WERI-Rb-1 (cell line): Measurements from ENCODE around the gene ATP9A.

Source experiments
- DNase-seq: peaks from one replicate; pipeline ENCODE4 v3.0.0-alpha.2; 2020
- H3K27ac ChIP-seq: fragments of 250-450 bp; sonication (Bioruptor Pico); 2 replicates; pipeline ENCODE4 v1.5.1; 2020; ENCODE audit warnings: mild to moderate bottlenecking, moderate library complexity
- H3K27me3 ChIP-seq: fragments of 250-450 bp; sonication (Bioruptor Pico); 2 replicates; pipeline ENCODE4 v1.5.1; 2021; ENCODE audit warnings: mild to moderate bottlenecking, low read depth, moderate library complexity; ENCODE audit not compliant: insufficient read depth, severe bottlenecking
- H3K36me3 ChIP-seq: fragments of 250-450 bp; sonication (Bioruptor Pico); 2 replicates; pipeline ENCODE4 v1.5.1; 2020; ENCODE audit warnings: mild to moderate bottlenecking, moderate library complexity
- H3K4me3 ChIP-seq: 2 replicates; pipeline ENCODE4 v1.5.1; 2011; ENCODE audit warnings: low read depth, mild to moderate bottlenecking, control low read depth, low read length
- H3K9me3 ChIP-seq: fragments of 250-450 bp; sonication (Bioruptor Pico); 2 replicates; pipeline ENCODE4 v1.5.1; 2021; ENCODE audit warnings: mild to moderate bottlenecking, moderate library complexity; ENCODE audit not compliant: severe bottlenecking
- CTCF ChIP-seq: IDR thresholded peaks from 2 replicates; pipeline ENCODE4 v1.5.1; 2011; ENCODE audit warnings: low read depth, mild to moderate bottlenecking, control low read depth, inconsistent platforms, low read length

Gene ATP9A

GRCh38 chr20:51635680-51636079, 132.5 kb downstream of the ATP9A start:
- H3K9me3 ChIP-seq: no peaks in the 10 kb centered on the region
- no peak for TF ChIP-seq CTCF
- no peaks in the 10 kb centered on the region for H3K27me3 ChIP-seq
- no peak overlapping the region for H3K4me3 ChIP-seq
- DNase-seq: no peak
- peaks cover 5% of the 10 kb centered on the region for H3K36me3 ChIP-seq
- H3K27ac ChIP-seq: no peak overlapping the region

DNA sequence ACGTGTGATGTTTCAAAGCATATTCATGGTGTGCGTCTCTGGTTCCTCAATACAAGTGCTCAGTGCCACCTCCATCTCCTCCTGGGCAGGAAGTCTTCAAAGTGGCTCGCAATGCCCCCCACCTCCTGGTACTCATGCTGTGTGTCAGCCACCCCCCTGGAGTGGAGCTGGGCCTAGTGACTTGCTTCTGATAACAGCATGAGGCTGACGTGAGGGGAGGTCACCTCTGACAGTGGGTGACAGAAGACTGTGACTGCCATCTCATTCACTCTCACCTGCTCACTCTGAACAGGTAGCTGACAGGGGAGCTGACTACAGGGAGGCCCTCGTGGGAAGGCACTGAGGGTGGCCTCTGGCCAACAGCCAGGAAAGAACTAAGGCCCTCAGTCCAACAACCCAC, 133.3 kb downstream of the ATP9A start:
- no peak overlapping the region for H3K27ac ChIP-seq
- peaks cover 5% of the 10 kb centered on the region for H3K36me3 ChIP-seq
- no peak for DNase-seq
- H3K9me3 ChIP-seq: no peaks in the 10 kb centered on the region
- no peak for TF ChIP-seq CTCF
- no peak overlapping the region for H3K4me3 ChIP-seq
- H3K27me3 ChIP-seq: no peaks in the 10 kb centered on the region

DNA sequence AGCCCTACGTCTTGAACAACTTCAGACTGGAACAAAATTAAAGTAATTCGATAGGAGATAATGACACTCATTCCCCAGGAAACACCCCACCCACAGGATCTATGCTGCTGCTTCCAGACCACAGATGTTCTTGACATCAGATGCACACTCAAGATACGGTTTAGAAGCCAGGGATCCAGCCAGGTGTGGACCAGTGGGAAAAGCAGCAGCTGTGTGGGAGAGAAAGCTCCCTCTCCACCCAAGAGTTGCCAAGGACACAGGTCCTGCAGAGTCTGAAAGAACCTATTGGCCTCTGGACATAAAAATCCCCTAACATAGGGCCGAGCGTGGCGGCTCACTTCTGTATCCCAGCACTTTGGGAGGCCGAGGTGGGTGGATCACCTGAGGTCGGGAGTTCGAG, 133.9 kb downstream of the ATP9A start:
- H3K36me3 ChIP-seq: peaks cover 5% of the 10 kb centered on the region
- H3K27me3 ChIP-seq: no peaks in the 10 kb centered on the region
- DNase-seq: no peak
- H3K9me3 ChIP-seq: no peaks in the 10 kb centered on the region
- no peak overlapping the region for H3K4me3 ChIP-seq
- H3K27ac ChIP-seq: no peak overlapping the region
- no peak for TF ChIP-seq CTCF

DNA sequence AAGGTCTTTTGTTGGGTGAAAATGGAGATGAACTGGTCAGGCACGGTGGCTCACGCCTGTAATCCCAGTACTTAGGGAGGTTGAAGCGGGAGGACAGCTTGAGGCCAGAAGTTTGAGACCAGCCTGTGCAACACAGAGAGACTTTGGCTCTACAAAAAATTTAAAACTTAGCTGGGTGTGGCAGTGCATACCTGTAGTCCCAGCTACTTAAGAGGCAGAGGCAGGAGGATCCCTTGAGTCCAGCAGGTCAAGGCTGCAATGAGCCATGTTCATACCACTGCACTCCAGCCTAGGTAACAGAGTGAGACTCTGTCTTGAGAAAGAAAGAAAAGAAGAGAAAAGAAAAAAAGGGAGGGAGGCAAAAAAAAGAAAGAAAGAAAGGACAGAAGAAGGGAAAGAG, 134.8 kb downstream of the ATP9A start:
- TF ChIP-seq CTCF: no peak

GRCh38 chr20:51631953-51632352, 136.2 kb downstream of the ATP9A start:
- Histone ChIP-seq H3K36me3 (peaks cover 3% of the 10 kb centered on the region; the same call in 1 of the 2 replicates), H3K9me3 (no peaks in the 10 kb centered on the region), H3K27ac (no peak overlapping the region), H3K27me3 (no peaks in the 10 kb centered on the region), H3K4me3 (no peak overlapping the region)
- TF ChIP-seq CTCF: no peak
- no peak for DNase-seq

More for the DNA sequence above, 134.8 kb downstream of the ATP9A start:
- H3K36me3 ChIP-seq: no peaks in the 10 kb centered on the region; the same call in 1 of the 2 replicates
- no peak for DNase-seq
- H3K27ac ChIP-seq: no peak overlapping the region
- no peaks in the 10 kb centered on the region for H3K27me3 ChIP-seq
- H3K4me3 ChIP-seq: no peak overlapping the region
- H3K9me3 ChIP-seq: no peaks in the 10 kb centered on the region
